Fibroblast of lung (primary cell): Measurements from ENCODE around the gene YTHDC1. TPM values are rescaled to one million over a fixed set of nuclear protein-coding genes. Genes with fewer than 3 reads are reported as not detected.

ENCODE experiments used
- DNase-seq, 2 donors: peaks; one replicate each; pipeline versions ENCODE4 v3.0.0 to v3.0.0-alpha.2; 2010; ENCODE audit warnings: low read depth in 2 of 2
- H2AFZ ChIP-seq: 2 replicates; pipeline ENCODE4 v1.5.1; 2012; ENCODE audit warnings: low read length, control low read depth, inconsistent platforms
- H3K27ac ChIP-seq: 2 replicates; pipeline ENCODE4 v1.5.1; 2011; ENCODE audit warnings: low read length, control low read depth; ENCODE audit not compliant: insufficient read depth
- H3K27me3 ChIP-seq: 2 replicates; pipeline ENCODE4 v1.5.1; 2011; ENCODE audit warnings: mild to moderate bottlenecking, low read length; ENCODE audit not compliant: control insufficient read depth, insufficient read depth
- H3K36me3 ChIP-seq: 2 replicates; pipeline ENCODE4 v1.5.1; 2011; ENCODE audit warnings: low read length; ENCODE audit not compliant: control insufficient read depth, insufficient read depth
- H3K4me1 ChIP-seq: 2 replicates; pipeline ENCODE4 v1.5.1; 2011; ENCODE audit warnings: low read length; ENCODE audit not compliant: control insufficient read depth, insufficient read depth; ENCODE audit errors: extremely low read depth
- H3K4me2 ChIP-seq: 2 replicates; pipeline ENCODE4 v1.5.1; 2011; ENCODE audit warnings: low read length, control low read depth; ENCODE audit not compliant: insufficient read depth; ENCODE audit errors: extremely low read depth
- H3K4me3 ChIP-seq, 4 experiments: fragments of 200-600 bp in 1 of 4; sonication (generic) in 1 of 4; replicated peaks in 1 of 4; 2 replicates each; pipeline ENCODE4 v1.5.1; 2011 to 2016; ENCODE audit warnings: low read length in 4 of 4, low read depth in 3 of 4, mild to moderate bottlenecking in 3 of 4, control low read depth in 2 of 4, inconsistent platforms in 1 of 4, mixed read lengths in 1 of 4; ENCODE audit not compliant: insufficient read depth in 1 of 4; ENCODE audit errors: control extremely low read depth in 1 of 4
- H3K79me2 ChIP-seq: 2 replicates; pipeline ENCODE4 v1.5.1; 2012; ENCODE audit warnings: mild to moderate bottlenecking, low read length, inconsistent platforms; ENCODE audit not compliant: control insufficient read depth, insufficient read depth
- H3K9ac ChIP-seq: 2 replicates; pipeline ENCODE4 v1.5.1; 2011; ENCODE audit warnings: mild to moderate bottlenecking, low read length, control low read depth; ENCODE audit not compliant: insufficient read depth
- H3K9me3 ChIP-seq: 2 replicates; pipeline ENCODE4 v1.5.1; 2012; ENCODE audit warnings: low read depth, low read length; ENCODE audit not compliant: control insufficient read depth, insufficient read depth
- H4K20me1 ChIP-seq: 2 replicates; pipeline ENCODE4 v1.5.1; 2011; ENCODE audit warnings: low read length; ENCODE audit not compliant: control insufficient read depth, insufficient read depth; ENCODE audit errors: extremely low read depth
- EZH2 ChIP-seq: IDR thresholded peaks from 2 replicates; pipeline ENCODE4 v1.5.1; 2012; ENCODE audit warnings: low read length, control low read depth, mild to moderate bottlenecking; ENCODE audit errors: missing control alignments
- polyA plus RNA-seq, 2 donors: library from polyadenylated mRNA; depleted of rRNA in 1 of 2; stranded (reverse) in 1 of 2; unstranded in 1 of 2; fragments of >200 nt; gene quantifications; 2 replicates each; pipeline ENCODE4 v1.2.1, GENCODE V29; 2011 to 2012; ENCODE audit warnings: missing spikeins in 1 of 2
- total RNA-seq: library from RNA; depleted of rRNA; stranded (reverse); fragments of >200 nt; gene quantifications from 2 replicates; pipeline ENCODE4 v1.2.1, GENCODE V29; 2014
- TF ChIP-seq, protein P1 (sequence below), 2 donors: IDR thresholded peaks in 1 of 2; conservative IDR thresholded peaks in 1 of 2; 1 replicate in 1 of 2; 2 replicates in 1 of 2; pipeline ENCODE4 v1.5.1; 2011 to 2012; ENCODE audit warnings: low read length in 2 of 2, control low read depth in 1 of 2, inconsistent platforms in 1 of 2, low read depth in 1 of 2, mild to moderate bottlenecking in 1 of 2

Gene YTHDC1
- total and polyA plus RNA-seq, 2 donors (not counting 1 experiment from before 2014, with no cell fraction given), result 34.6 to 47.6 TPM

DNA sequence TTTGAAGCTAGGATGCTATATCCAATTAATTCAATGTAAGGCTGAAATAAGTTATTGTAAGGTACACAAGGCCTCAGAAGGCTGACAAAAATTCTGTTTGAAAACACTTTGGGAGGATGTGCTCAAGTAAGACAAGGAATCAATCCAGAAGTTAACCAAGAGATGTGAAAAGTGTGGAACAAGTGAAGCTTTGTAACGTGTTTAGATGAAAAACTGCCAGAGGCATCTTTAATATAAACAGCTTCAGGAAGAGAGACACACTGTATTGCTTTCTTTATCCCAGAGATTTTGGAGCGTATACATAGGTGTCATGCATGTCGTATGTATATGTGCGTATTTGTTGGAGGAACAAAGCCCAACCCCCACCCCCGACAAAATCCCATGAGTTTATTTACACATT lies 28.3 kb upstream of the YTHDC1 start:
- H3K27me3 ChIP-seq, result no peaks in the 10 kb centered on the region
- no peak overlapping the region for H3K4me3 ChIP-seq
- H4K20me1 ChIP-seq, result no peaks in the 10 kb centered on the region
- H3K9ac ChIP-seq, result no peak overlapping the region
- no peaks in the 10 kb centered on the region for H3K4me1 ChIP-seq
- no peak for DNase-seq
- no peak overlapping the region for H3K27ac ChIP-seq
- TF ChIP-seq, protein P1, sequence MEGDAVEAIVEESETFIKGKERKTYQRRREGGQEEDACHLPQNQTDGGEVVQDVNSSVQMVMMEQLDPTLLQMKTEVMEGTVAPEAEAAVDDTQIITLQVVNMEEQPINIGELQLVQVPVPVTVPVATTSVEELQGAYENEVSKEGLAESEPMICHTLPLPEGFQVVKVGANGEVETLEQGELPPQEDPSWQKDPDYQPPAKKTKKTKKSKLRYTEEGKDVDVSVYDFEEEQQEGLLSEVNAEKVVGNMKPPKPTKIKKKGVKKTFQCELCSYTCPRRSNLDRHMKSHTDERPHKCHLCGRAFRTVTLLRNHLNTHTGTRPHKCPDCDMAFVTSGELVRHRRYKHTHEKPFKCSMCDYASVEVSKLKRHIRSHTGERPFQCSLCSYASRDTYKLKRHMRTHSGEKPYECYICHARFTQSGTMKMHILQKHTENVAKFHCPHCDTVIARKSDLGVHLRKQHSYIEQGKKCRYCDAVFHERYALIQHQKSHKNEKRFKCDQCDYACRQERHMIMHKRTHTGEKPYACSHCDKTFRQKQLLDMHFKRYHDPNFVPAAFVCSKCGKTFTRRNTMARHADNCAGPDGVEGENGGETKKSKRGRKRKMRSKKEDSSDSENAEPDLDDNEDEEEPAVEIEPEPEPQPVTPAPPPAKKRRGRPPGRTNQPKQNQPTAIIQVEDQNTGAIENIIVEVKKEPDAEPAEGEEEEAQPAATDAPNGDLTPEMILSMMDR (conservative IDR thresholded peaks at IDR 0.05 in 1 of 2, IDR thresholded peaks at IDR 0.05 in 1 of 2; ENCODE audit: low read depth in 1 of 2, low read length in 2 of 2), result no peak
- TF ChIP-seq EZH2, result no peak
- H3K4me2 ChIP-seq, result no peak overlapping the region
- no peaks in the 10 kb centered on the region for H3K36me3 ChIP-seq
- H3K9me3 ChIP-seq, result no peaks in the 10 kb centered on the region
- H3K79me2 ChIP-seq, result no peaks in the 10 kb centered on the region
- no peak overlapping the region for H2AFZ ChIP-seq

DNA sequence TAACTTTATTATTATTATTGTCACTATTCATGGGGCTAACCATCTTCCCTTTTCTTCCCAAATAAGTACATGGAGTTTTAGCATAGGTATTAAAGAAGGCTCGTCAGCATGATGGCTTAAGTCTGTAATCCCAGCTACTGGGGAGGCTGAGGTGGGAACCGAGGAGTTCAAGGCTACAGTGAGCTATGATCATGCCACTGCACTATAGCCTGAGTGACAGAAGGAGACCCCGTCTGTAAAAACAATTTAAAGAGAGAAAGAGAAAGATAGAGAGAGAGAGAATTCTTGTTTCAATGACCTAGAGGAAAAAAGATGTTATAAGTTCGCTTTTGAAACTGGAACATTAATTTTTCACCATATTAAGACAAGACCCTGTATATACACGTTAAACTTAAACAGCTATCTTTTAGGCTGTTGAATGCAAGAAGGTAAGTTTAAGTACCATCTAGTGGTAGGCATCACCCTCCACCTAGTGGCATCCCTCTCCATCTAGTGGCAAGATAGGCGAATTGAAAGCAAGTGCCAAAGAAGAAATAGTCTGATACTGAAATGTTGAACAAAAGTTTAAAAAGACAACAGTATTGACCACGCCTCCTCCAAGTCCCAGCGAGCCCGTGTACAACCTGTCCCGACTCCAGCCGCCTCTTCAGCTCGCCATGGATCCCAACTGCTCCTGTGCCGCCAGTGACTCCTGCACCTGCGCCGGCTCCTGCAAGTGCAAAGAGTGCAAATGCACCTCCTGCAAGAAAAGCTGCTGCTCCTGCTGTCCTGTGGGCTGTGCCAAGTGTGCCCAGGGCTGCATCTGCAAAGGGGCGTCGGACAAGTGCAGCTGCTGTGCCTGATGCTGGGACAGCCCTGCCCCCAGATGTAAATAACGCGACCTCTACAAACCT lies 26.0 kb upstream of the YTHDC1 start:
- Histone ChIP-seq H3K4me3 (peak overlapping the region in 2 of 4 experiments; percentile 13 to 33), H2AFZ (peak overlapping the region; percentile 30), H4K20me1 (no peaks in the 10 kb centered on the region), H3K9me3 (no peaks in the 10 kb centered on the region), H3K27ac (no peak overlapping the region), H3K4me1 (no peaks in the 10 kb centered on the region), H3K36me3 (no peaks in the 10 kb centered on the region), H3K79me2 (no peaks in the 10 kb centered on the region), H3K27me3 (no peaks in the 10 kb centered on the region), H3K9ac (no peak overlapping the region), H3K4me2 (peak overlapping the region; percentile 68)
- no peak for TF ChIP-seq EZH2
- TF ChIP-seq, protein P1 (conservative IDR thresholded peaks at IDR 0.05 in 1 of 2, IDR thresholded peaks at IDR 0.05 in 1 of 2; ENCODE audit: low read depth in 1 of 2, low read length in 2 of 2), result peak; percentile 97 to 98
- peak; percentile 54 to 69 for DNase-seq

DNA sequence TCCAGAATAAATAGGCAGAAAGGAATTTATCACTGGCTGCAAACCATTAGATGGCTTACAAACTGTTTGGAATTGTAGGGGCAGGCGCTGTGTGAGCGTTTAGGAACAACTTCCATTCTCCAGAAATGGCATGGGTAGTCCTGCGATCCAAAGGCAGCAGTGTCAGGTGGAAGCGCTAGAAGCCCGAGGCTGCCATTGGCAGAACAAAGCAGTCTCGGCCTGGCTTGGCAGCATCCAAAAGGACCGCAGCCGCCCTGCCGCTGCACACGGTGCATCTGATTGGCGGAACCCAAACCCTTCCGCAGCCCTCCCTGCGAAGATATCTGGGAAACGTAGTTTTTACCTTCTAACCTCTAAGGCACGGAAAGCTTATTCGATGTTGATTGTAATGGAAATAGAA lies 23.6 kb upstream of the YTHDC1 start:
- Histone ChIP-seq H3K4me3 (peak overlapping the region; percentile 19 to 49 (median 35)), H3K4me2 (peak overlapping the region; percentile 81), H4K20me1 (no peaks in the 10 kb centered on the region), H3K79me2 (no peaks in the 10 kb centered on the region), H3K36me3 (no peaks in the 10 kb centered on the region), H3K9ac (no peak overlapping the region), H3K27ac (no peak overlapping the region), H3K9me3 (no peaks in the 10 kb centered on the region), H3K27me3 (no peaks in the 10 kb centered on the region), H3K4me1 (no peaks in the 10 kb centered on the region), H2AFZ (peak overlapping the region; percentile 87)
- TF ChIP-seq EZH2, result no peak
- TF ChIP-seq, protein P1 (conservative IDR thresholded peaks at IDR 0.05 in 1 of 2, IDR thresholded peaks at IDR 0.05 in 1 of 2; ENCODE audit: low read depth in 1 of 2, low read length in 2 of 2), result no peak
- peak; percentile 80 to 84 for DNase-seq
